ENCODE measurements around the gene LMF1. TPM values are rescaled to one million over a fixed set of nuclear protein-coding genes. Genes with fewer than 3 reads are reported as not detected.

The LMF1 gene
- total and polyA plus RNA-seq, 2 of the 13 experiments (the other 11 are each of a cell fraction or from before 2014, with no cell fraction given): 6.8 to 8.5 TPM

GRCh38 chr16:883781-884180 is 87.0 kb downstream of the LMF1 start (continued):
- no peak for TF ChIP-seq SKIL (CRISPR knock-in tag; IDR thresholded peaks at IDR 0.05; ENCODE audit: borderline replicate concordance)
- TF ChIP-seq, protein P1, sequence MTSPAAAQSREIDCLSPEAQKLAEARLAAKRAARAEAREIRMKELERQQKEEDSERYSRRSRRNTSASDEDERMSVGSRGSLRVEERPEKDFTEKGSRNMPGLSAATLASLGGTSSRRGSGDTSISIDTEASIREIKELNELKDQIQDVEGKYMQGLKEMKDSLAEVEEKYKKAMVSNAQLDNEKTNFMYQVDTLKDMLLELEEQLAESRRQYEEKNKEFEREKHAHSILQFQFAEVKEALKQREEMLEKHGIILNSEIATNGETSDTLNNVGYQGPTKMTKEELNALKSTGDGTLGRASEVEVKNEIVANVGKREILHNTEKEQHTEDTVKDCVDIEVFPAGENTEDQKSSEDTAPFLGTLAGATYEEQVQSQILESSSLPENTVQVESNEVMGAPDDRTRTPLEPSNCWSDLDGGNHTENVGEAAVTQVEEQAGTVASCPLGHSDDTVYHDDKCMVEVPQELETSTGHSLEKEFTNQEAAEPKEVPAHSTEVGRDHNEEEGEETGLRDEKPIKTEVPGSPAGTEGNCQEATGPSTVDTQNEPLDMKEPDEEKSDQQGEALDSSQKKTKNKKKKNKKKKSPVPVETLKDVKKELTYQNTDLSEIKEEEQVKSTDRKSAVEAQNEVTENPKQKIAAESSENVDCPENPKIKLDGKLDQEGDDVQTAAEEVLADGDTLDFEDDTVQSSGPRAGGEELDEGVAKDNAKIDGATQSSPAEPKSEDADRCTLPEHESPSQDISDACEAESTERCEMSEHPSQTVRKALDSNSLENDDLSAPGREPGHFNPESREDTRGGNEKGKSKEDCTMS (CRISPR knock-in tag; conservative IDR thresholded peaks at IDR 0.05): no peak
- no peak for TF ChIP-seq KDM6A (CRISPR knock-in tag; IDR thresholded peaks at IDR 0.05; ENCODE audit: low read depth)
- TF ChIP-seq ZNF777 (CRISPR knock-in tag; IDR thresholded peaks at IDR 0.05): no peak
- TF ChIP-seq, protein P2, sequence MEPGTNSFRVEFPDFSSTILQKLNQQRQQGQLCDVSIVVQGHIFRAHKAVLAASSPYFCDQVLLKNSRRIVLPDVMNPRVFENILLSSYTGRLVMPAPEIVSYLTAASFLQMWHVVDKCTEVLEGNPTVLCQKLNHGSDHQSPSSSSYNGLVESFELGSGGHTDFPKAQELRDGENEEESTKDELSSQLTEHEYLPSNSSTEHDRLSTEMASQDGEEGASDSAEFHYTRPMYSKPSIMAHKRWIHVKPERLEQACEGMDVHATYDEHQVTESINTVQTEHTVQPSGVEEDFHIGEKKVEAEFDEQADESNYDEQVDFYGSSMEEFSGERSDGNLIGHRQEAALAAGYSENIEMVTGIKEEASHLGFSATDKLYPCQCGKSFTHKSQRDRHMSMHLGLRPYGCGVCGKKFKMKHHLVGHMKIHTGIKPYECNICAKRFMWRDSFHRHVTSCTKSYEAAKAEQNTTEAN (CRISPR knock-in tag; conservative IDR thresholded peaks at IDR 0.05): no peak
- no peak for TF ChIP-seq ZNF282 (IDR thresholded peaks at IDR 0.05; ENCODE audit: partially characterized antibody)
- no peak for TF ChIP-seq ATM (IDR thresholded peaks at IDR 0.05; ENCODE audit: borderline replicate concordance)

GRCh38 chr16:883340-883739 is 87.4 kb downstream of the LMF1 start:
- FAIRE-seq (no peak), ATAC-seq (no peak)
- no peaks in the 10 kb centered on the region for H3K36me3 ChIP-seq (replicated peaks in 1 of 2; ENCODE audit: control insufficient read depth in 1 of 2, insufficient read depth in 2 of 2, low read length in 2 of 2)

More at GRCh38 chr16:883340-883739, 87.4 kb downstream of the LMF1 start:
- POLR2A ChIA-PET: no interaction called here
- no peaks in the 10 kb centered on the region; a peak in 2 of 5 replicates for H3K27me3 ChIP-seq (ENCODE audit: control insufficient read depth in 1 of 2, insufficient read depth in 2 of 2, low read length in 2 of 2)
- no peak overlapping the region for H2AFZ ChIP-seq (ENCODE audit: low read length)
- no peak overlapping the region for H3K4me2 ChIP-seq (ENCODE audit: low read depth, low read length)
- H3K9me3 ChIP-seq (ENCODE audit: low read length): peaks cover 10% of the 10 kb centered on the region; the same call in 1 of the 2 replicates
- TF ChIP-seq HIC2 (CRISPR knock-in tag; IDR thresholded peaks at IDR 0.05; ENCODE audit: low read depth) (no peak), ZMYM3 (CRISPR knock-in tag; IDR thresholded peaks at IDR 0.05) (no peak), ZNF83 (CRISPR knock-in tag; IDR thresholded peaks at IDR 0.05; ENCODE audit: borderline replicate concordance) (no peak), ZNF350 (CRISPR knock-in tag; IDR thresholded peaks at IDR 0.05; ENCODE audit: borderline replicate concordance, low read depth) (no peak)
- 36% methylated on average over 3 of the region's 3 CpGs for WGBS (ENCODE audit: low lambda C conversion rate)
- in situ Hi-C loops (cut with HindIII; ENCODE audit: extremely low pct_ligation_motif_present, low pct_unique_long_range_greater_than_20kb) (no loop called here), intact Hi-C loops (cut with micrococcal nuclease; ENCODE audit: unreplicated experiment) (no loop called here)
- CTCF ChIA-PET (ENCODE audit: low intra/inter-chr PET ratio, low total read pairs): no interaction called here
- no peak for DNase-seq (ENCODE audit: low spot score)
- no peak overlapping the region for H3K9ac ChIP-seq (ENCODE audit: insufficient read depth, low read depth, low read length)
- H3K4me1 ChIP-seq (ENCODE audit: insufficient read depth, low read length): no peaks in the 10 kb centered on the region
- no TSS peak for BruUV-seq (replicated peaks)
- H4K20me1 ChIP-seq (ENCODE audit: insufficient read depth, low read length): no peaks in the 10 kb centered on the region
- no peak overlapping the region for H3K27ac ChIP-seq (ENCODE audit: extremely low read length, insufficient read depth, low read length)
- H3K4me3 ChIP-seq (replicated peaks in 1 of 3; ENCODE audit: insufficient read depth in 1 of 3, low read depth in 2 of 3, low read length in 3 of 3): no peak overlapping the region
- no peaks in the 10 kb centered on the region for H3K79me2 ChIP-seq (ENCODE audit: insufficient read depth, low read length)

Measured in HepG2 (cell line).